GM13976 (cell line): ENCODE data around the gene PRIMA1.

Experiments used
- DNase-seq: peaks from one replicate; pipeline ENCODE4 v3.0.0; 2012; ENCODE audit warnings: low spot score
- CTCF ChIP-seq: IDR thresholded peaks from 2 replicates; pipeline ENCODE4 v1.5.1; 2012; ENCODE audit warnings: borderline replicate concordance, mild to moderate bottlenecking; ENCODE audit not compliant: insufficient read depth; ENCODE audit errors: extremely low read depth, missing control alignments, control extremely low read depth
- in situ Hi-C: fragments of 300-500 bp; cut with MboI; formaldehyde crosslinking; loops from one replicate; pipeline ENCODE4 v1.12.0; 2022; ENCODE audit warnings: low sequenced_read_pairs, mixed read lengths, inconsistent platforms; ENCODE audit not compliant: unreplicated experiment

PRIMA1 gene

GRCh38 chr14:93743270-93744060 is 44.8 kb downstream of the PRIMA1 start:
- DNase-seq = no peak
- in situ Hi-C loops = no loop called here
- no peak for TF ChIP-seq CTCF

- no peak for TF ChIP-seq CTCF
- no peak for DNase-seq
- in situ Hi-C loops = no loop called here
These were observed 45.5 kb downstream of the PRIMA1 start for GRCh38 chr14:93742761-93743160.

- in situ Hi-C loops = no loop called here
- TF ChIP-seq CTCF = no peak
- DNase-seq = no peak
These were observed 46.6 kb downstream of the PRIMA1 start for GRCh38 chr14:93741556-93742230.

GRCh38 chr14:93737634-93738033 is 50.7 kb downstream of the PRIMA1 start:
- no peak for DNase-seq
- in situ Hi-C loops = no loop called here
- TF ChIP-seq CTCF = no peak

GRCh38 chr14:93736378-93737014 is 51.8 kb downstream of the PRIMA1 start:
- in situ Hi-C loops = no loop called here
- peak; percentile 59 for DNase-seq
- no peak for TF ChIP-seq CTCF

GRCh38 chr14:93735206-93735605 is 53.1 kb downstream of the PRIMA1 start:
- TF ChIP-seq CTCF = no peak
- DNase-seq = no peak
- in situ Hi-C loops = no loop called here
